Testis (tissue), 2 donors: ENCODE results near the gene PLCB1.

ENCODE experiments used
- CTCF ChIP-seq, 3 experiments: fragments of 450-650 bp in 2 of 3; fragments of 200-600 bp in 1 of 3; sonication (generic) in 1 of 3; IDR thresholded peaks; one replicate each; pipeline ENCODE4 v1.5.1; 2016 to 2019; ENCODE audit warnings: antibody characterized with exemption in 3 of 3, mild to moderate bottlenecking in 2 of 3, moderate library complexity in 1 of 3
- POLR2A ChIP-seq: fragments of 450-650 bp; IDR thresholded peaks from one replicate; pipeline ENCODE4 v1.6.1; 2017; ENCODE audit warnings: antibody characterized with exemption, mild to moderate bottlenecking, moderate library complexity

GRCh38 chr20:8449123-8449522, 317.1 kb downstream of the PLCB1 start:
- TF ChIP-seq CTCF (IDR thresholded peaks at IDR 0.05) (no peak), POLR2A (no peak)
